Measurements from ENCODE around the gene TTYH3.

DNA sequence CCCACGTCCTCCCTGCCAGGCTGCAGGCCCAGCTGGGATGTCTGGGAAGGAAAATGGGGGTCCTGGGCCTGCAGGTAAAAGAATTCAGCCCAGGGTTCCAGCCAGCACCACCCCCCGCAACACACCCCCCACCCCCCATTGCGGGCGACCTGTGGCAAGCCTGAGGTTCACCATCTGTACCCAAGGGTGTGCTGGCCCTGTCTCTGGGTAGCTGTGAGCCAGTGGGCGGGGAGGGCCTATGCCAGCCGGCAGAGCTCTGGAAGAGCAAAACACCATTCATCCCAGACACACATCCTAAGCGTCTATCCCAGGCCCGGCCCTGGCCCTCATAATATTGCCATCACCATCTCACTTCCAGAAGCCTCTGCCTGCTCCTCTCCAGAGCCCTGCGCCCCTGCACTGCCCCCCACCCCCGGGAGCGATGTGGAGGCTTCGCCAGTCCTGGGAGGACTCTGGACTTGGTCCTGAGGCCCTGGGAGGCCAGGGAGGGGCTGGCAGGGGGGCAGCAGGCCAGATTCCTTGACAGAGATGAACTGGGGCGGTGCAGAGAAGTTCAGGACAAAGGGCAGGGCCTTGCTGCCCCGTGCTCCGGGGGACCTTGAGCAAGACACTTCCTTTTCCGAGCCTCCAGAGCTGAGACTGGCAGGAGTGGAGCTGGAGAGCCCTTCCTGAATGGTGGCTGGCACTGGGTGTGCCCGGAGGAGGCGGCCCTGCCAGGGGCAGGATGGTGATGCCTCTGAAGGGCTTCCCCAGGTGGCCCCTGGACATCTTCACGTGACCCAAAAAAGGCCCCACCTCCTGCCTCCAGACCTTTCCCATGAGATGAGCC is 8.7 kb upstream of the TTYH3 start:
- TF ChIP-seq, protein P1, sequence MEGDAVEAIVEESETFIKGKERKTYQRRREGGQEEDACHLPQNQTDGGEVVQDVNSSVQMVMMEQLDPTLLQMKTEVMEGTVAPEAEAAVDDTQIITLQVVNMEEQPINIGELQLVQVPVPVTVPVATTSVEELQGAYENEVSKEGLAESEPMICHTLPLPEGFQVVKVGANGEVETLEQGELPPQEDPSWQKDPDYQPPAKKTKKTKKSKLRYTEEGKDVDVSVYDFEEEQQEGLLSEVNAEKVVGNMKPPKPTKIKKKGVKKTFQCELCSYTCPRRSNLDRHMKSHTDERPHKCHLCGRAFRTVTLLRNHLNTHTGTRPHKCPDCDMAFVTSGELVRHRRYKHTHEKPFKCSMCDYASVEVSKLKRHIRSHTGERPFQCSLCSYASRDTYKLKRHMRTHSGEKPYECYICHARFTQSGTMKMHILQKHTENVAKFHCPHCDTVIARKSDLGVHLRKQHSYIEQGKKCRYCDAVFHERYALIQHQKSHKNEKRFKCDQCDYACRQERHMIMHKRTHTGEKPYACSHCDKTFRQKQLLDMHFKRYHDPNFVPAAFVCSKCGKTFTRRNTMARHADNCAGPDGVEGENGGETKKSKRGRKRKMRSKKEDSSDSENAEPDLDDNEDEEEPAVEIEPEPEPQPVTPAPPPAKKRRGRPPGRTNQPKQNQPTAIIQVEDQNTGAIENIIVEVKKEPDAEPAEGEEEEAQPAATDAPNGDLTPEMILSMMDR (IDR thresholded peaks at IDR 0.05): no peak
- TF ChIP-seq TCF7L2 (IDR thresholded peaks at IDR 0.05; ENCODE audit: low read depth, low read length) (no peak), SIN3A (IDR thresholded peaks at IDR 0.05; ENCODE audit: borderline replicate concordance, insufficient read depth, low read depth, low read length) (no peak), POLR2AphosphoS5 (IDR thresholded peaks at IDR 0.05; ENCODE audit: low read depth, low read length) (no peak)
- TF ChIP-seq, protein P2, sequence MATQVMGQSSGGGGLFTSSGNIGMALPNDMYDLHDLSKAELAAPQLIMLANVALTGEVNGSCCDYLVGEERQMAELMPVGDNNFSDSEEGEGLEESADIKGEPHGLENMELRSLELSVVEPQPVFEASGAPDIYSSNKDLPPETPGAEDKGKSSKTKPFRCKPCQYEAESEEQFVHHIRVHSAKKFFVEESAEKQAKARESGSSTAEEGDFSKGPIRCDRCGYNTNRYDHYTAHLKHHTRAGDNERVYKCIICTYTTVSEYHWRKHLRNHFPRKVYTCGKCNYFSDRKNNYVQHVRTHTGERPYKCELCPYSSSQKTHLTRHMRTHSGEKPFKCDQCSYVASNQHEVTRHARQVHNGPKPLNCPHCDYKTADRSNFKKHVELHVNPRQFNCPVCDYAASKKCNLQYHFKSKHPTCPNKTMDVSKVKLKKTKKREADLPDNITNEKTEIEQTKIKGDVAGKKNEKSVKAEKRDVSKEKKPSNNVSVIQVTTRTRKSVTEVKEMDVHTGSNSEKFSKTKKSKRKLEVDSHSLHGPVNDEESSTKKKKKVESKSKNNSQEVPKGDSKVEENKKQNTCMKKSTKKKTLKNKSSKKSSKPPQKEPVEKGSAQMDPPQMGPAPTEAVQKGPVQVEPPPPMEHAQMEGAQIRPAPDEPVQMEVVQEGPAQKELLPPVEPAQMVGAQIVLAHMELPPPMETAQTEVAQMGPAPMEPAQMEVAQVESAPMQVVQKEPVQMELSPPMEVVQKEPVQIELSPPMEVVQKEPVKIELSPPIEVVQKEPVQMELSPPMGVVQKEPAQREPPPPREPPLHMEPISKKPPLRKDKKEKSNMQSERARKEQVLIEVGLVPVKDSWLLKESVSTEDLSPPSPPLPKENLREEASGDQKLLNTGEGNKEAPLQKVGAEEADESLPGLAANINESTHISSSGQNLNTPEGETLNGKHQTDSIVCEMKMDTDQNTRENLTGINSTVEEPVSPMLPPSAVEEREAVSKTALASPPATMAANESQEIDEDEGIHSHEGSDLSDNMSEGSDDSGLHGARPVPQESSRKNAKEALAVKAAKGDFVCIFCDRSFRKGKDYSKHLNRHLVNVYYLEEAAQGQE (IDR thresholded peaks at IDR 0.05; ENCODE audit: insufficient read depth in 1 of 2, low read depth in 2 of 2, low read length in 1 of 2): no peak

Data from Panc1 (cell line).